Measurements from ENCODE around the gene PSAPL1. TPM values are rescaled to one million over a fixed set of nuclear protein-coding genes. Genes with fewer than 3 reads are reported as not detected.

The PSAPL1 gene
- polyA plus RNA-seq, 1 of the 3 experiments (the other 2 are of a cell fraction): 0.03 TPM

GRCh38 chr4:7450775-7451433 lies 16.2 kb upstream of the PSAPL1 start (continued):
- TF ChIP-seq RAD21 (IDR thresholded peaks at IDR 0.05; ENCODE audit: low read length): no peak

- Histone ChIP-seq H3K4me2 (no peak overlapping the region), H2AFZ (ENCODE audit: low read depth) (no peak overlapping the region), H3K36me3 (replicated peaks in 1 of 2; ENCODE audit: control insufficient read depth in 1 of 2, insufficient read depth in 2 of 2, low read length in 1 of 2) (no peaks in the 10 kb centered on the region), H3K27ac (ENCODE audit: low read depth in 2 of 2, low read length in 1 of 2) (no peak overlapping the region), H3K4me1 (ENCODE audit: control insufficient read depth in 1 of 2, insufficient read depth in 2 of 2, low read depth in 1 of 2, low read length in 1 of 2) (no peaks in the 10 kb centered on the region), H3K27me3 (ENCODE audit: insufficient read depth) (peaks cover 13% of the 10 kb centered on the region; the same call in 1 of the 2 replicates), H3K9ac (no peak overlapping the region), H3K4me3 (ENCODE audit: low read depth in 2 of 2, low read length in 1 of 2) (no peak overlapping the region), H3K9me3 (no peaks in the 10 kb centered on the region), H3K79me2 (ENCODE audit: insufficient read depth) (no peaks in the 10 kb centered on the region), H3K9me2 (no peaks in the 10 kb centered on the region), H3F3A (replicated peaks; ENCODE audit: insufficient read depth) (no peaks in the 10 kb centered on the region), H4K20me1 (ENCODE audit: insufficient read depth) (no peaks in the 10 kb centered on the region)
- WGBS (ENCODE audit: low lambda C conversion rate): 55% methylated on average over 8 of the region's 16 CpGs
- ChIA-PET CTCF (no interaction called here), POLR2A (no interaction called here)
- no peak for DNase-seq
- no peak for TF ChIP-seq RCOR1 (IDR thresholded peaks at IDR 0.05; ENCODE audit: low read length)
- TF ChIP-seq RXRA (IDR thresholded peaks at IDR 0.05; ENCODE audit: borderline replicate concordance, low read depth): no peak
- no peak for TF ChIP-seq ZBTB33 (IDR thresholded peaks at IDR 0.05; ENCODE audit: borderline replicate concordance, low read depth)
- no peak for TF ChIP-seq FOSL2 (IDR thresholded peaks at IDR 0.05; ENCODE audit: borderline replicate concordance, low read depth)
- no peak for TF ChIP-seq USF1 (IDR thresholded peaks at IDR 0.05; ENCODE audit: borderline replicate concordance, low read depth)
- no peak for TF ChIP-seq EP300 (IDR thresholded peaks at IDR 0.05; ENCODE audit: borderline replicate concordance in 1 of 2, low read depth in 1 of 2, low read length in 1 of 2)
- TF ChIP-seq MEF2A (IDR thresholded peaks at IDR 0.05; ENCODE audit: borderline replicate concordance, low read depth): no peak
- TF ChIP-seq ELF1 (IDR thresholded peaks at IDR 0.05): no peak
- TF ChIP-seq IRF3 (IDR thresholded peaks at IDR 0.05; ENCODE audit: low read depth, low read length): no peak
- TF ChIP-seq TCF12 (IDR thresholded peaks at IDR 0.05): no peak
- TF ChIP-seq PBX3 (IDR thresholded peaks at IDR 0.05): no peak
- TF ChIP-seq EZH2phosphoT487 (IDR thresholded peaks at IDR 0.05; ENCODE audit: borderline replicate concordance, low read depth): no peak
- TF ChIP-seq SIN3A (IDR thresholded peaks at IDR 0.05; ENCODE audit: borderline replicate concordance, low read depth, low read length): no peak
- no peak for TF ChIP-seq REST (IDR thresholded peaks at IDR 0.05; ENCODE audit: low read depth, low read length)
- no peak for TF ChIP-seq USF2 (IDR thresholded peaks at IDR 0.05; ENCODE audit: borderline replicate concordance, low read depth, low read length)
- no peak for TF ChIP-seq CHD2 (IDR thresholded peaks at IDR 0.05; ENCODE audit: low read length, partially characterized antibody)
- no peak for TF ChIP-seq CTCF (IDR thresholded peaks at IDR 0.05)
- TF ChIP-seq FOXJ3 (CRISPR knock-in tag; IDR thresholded peaks at IDR 0.05): no peak
Measured at GRCh38 chr4:7448036-7448435, 13.3 kb upstream of the PSAPL1 start.
